Measurements from ENCODE around the gene GPR89A.

GPR89A gene

DNA sequence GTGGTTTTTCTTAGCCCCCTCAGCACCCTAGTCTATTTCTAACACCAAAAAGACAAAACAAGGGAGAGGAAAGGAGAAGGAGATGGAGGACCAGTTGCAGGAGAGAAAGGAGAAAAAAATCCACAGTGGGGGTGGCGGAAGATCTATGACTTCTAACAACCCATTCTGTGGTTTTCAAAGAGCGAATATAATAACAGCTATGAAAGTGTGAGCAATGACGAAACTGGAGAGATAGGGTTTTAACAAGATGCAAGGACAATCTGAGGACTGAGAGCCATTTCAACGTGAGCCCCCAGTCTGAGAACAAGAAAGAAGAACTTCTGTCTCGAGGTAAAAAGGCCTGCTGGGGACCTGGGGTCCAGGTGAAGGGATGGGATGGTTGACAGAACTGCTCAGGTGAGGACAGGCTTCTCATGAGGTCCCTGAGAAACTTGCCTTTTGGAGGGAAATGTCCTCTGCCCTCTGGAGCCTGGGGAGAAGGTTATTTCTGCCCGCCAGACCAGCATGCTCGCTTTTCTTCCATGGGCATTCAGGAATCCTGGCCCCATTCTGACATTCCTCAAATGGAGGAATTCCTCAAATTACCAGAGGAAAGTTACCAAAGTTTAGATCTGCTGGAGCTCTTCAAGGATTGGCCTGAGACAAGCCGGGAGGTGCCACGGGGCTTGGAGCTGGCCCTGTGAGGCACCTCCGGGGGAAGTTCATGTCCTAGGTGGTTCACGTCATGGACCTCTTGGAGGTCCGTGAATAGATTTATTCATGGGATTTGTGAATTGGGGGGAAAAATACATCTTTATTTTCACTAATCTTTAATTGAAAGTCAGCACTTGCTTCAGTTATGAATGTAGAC is 111.7 kb downstream of the GPR89A start, which contains the start of gene CD160:
TSS of gene CD160 (plus strand) at position 270 of the 850 bp plus-strand sequence. CDS start 8,829 bp downstream, outside the sequence.
- peak; percentile 14 for DNase-seq (ENCODE audit: low read depth)
- TF ChIP-seq, protein P1, sequence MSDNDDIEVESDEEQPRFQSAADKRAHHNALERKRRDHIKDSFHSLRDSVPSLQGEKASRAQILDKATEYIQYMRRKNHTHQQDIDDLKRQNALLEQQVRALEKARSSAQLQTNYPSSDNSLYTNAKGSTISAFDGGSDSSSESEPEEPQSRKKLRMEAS (IDR thresholded peaks at IDR 0.05; ENCODE audit: low read depth, low read length): no peak
- no peak for TF ChIP-seq POLR2A (IDR thresholded peaks at IDR 0.05; ENCODE audit: extremely low read depth, insufficient read length)
- no peak within 1 kb of the TSS for H3K4me3 ChIP-seq (ENCODE audit: low read depth, low read length)

Data from NB4 (cell line).